H1 (cell line): ENCODE data around the gene PCTP. TPM values are rescaled to one million over a fixed set of nuclear protein-coding genes. Genes with fewer than 3 reads are reported as not detected.

Experiments
- polyA plus RNA-seq, 7 experiments: library from polyadenylated mRNA; depleted of rRNA in 3 of 7; stranded (reverse) in 5 of 7; unstranded in 2 of 7; fragments of >200 nt in 5 of 7; fragments of 200-250 nt in 2 of 7; gene quantifications; 1 replicate in 5 of 7; 2 replicates in 1 of 7; 4 replicates in 1 of 7; pipeline versions ENCODE4 v1.2.1 to v1.2.3, GENCODE V29; 2011 to 2013; ENCODE audit warnings: missing spikeins in 2 of 7, mixed read lengths in 2 of 7
- total RNA-seq: library from RNA; stranded (reverse); fragmentation: NEBNext Ultra II Directional; extraction: Animal tissue kit (Norgen Biotek cat#: 25700); gene quantifications from 2 replicates; pipeline ENCODE4 v1.2.1, GENCODE V29; 2021
- TF ChIP-seq, protein P1 (sequence below): fragments of 300-600 bp; sonication (generic); IDR thresholded peaks from 2 replicates; pipeline ENCODE4 v1.7.1; 2012; ENCODE audit warnings: low read length, moderate library complexity, mild to moderate bottlenecking, inconsistent platforms; ENCODE audit not compliant: insufficient replicate concordance

The PCTP gene
- total and polyA plus RNA-seq, 2 of the 8 experiments (the other 6 are each of a cell fraction or from before 2014, with no cell fraction given): 14.1 to 14.6 TPM

DNA sequence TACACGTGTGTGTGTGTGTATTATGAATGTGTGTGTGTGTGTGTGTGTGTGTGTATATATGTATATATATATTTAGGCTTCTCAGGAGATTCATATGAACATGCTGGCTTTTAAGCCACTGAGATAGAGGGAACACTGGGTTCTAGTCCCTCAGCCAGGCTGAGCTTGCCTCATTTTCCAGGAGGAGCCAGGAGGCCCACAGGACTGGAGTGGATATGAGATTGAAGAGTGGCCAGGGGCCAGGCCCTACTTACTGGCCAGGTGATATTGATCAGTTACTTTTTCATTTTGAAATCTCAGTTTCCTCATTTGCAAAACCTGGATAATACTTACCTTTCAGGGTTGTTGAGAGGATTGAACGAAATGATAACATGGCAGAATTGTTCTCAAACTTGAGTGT lies 5.8 kb downstream of the PCTP start (continued):
- TF ChIP-seq, protein P1, sequence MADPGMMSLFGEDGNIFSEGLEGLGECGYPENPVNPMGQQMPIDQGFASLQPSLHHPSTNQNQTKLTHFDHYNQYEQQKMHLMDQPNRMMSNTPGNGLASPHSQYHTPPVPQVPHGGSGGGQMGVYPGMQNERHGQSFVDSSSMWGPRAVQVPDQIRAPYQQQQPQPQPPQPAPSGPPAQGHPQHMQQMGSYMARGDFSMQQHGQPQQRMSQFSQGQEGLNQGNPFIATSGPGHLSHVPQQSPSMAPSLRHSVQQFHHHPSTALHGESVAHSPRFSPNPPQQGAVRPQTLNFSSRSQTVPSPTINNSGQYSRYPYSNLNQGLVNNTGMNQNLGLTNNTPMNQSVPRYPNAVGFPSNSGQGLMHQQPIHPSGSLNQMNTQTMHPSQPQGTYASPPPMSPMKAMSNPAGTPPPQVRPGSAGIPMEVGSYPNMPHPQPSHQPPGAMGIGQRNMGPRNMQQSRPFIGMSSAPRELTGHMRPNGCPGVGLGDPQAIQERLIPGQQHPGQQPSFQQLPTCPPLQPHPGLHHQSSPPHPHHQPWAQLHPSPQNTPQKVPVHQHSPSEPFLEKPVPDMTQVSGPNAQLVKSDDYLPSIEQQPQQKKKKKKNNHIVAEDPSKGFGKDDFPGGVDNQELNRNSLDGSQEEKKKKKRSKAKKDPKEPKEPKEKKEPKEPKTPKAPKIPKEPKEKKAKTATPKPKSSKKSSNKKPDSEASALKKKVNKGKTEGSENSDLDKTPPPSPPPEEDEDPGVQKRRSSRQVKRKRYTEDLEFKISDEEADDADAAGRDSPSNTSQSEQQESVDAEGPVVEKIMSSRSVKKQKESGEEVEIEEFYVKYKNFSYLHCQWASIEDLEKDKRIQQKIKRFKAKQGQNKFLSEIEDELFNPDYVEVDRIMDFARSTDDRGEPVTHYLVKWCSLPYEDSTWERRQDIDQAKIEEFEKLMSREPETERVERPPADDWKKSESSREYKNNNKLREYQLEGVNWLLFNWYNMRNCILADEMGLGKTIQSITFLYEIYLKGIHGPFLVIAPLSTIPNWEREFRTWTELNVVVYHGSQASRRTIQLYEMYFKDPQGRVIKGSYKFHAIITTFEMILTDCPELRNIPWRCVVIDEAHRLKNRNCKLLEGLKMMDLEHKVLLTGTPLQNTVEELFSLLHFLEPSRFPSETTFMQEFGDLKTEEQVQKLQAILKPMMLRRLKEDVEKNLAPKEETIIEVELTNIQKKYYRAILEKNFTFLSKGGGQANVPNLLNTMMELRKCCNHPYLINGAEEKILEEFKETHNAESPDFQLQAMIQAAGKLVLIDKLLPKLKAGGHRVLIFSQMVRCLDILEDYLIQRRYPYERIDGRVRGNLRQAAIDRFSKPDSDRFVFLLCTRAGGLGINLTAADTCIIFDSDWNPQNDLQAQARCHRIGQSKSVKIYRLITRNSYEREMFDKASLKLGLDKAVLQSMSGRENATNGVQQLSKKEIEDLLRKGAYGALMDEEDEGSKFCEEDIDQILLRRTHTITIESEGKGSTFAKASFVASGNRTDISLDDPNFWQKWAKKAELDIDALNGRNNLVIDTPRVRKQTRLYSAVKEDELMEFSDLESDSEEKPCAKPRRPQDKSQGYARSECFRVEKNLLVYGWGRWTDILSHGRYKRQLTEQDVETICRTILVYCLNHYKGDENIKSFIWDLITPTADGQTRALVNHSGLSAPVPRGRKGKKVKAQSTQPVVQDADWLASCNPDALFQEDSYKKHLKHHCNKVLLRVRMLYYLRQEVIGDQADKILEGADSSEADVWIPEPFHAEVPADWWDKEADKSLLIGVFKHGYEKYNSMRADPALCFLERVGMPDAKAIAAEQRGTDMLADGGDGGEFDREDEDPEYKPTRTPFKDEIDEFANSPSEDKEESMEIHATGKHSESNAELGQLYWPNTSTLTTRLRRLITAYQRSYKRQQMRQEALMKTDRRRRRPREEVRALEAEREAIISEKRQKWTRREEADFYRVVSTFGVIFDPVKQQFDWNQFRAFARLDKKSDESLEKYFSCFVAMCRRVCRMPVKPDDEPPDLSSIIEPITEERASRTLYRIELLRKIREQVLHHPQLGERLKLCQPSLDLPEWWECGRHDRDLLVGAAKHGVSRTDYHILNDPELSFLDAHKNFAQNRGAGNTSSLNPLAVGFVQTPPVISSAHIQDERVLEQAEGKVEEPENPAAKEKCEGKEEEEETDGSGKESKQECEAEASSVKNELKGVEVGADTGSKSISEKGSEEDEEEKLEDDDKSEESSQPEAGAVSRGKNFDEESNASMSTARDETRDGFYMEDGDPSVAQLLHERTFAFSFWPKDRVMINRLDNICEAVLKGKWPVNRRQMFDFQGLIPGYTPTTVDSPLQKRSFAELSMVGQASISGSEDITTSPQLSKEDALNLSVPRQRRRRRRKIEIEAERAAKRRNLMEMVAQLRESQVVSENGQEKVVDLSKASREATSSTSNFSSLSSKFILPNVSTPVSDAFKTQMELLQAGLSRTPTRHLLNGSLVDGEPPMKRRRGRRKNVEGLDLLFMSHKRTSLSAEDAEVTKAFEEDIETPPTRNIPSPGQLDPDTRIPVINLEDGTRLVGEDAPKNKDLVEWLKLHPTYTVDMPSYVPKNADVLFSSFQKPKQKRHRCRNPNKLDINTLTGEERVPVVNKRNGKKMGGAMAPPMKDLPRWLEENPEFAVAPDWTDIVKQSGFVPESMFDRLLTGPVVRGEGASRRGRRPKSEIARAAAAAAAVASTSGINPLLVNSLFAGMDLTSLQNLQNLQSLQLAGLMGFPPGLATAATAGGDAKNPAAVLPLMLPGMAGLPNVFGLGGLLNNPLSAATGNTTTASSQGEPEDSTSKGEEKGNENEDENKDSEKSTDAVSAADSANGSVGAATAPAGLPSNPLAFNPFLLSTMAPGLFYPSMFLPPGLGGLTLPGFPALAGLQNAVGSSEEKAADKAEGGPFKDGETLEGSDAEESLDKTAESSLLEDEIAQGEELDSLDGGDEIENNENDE: no peak
